H9 (cell line): Measurements from ENCODE around the gene IDI2. TPM values are rescaled to one million over a fixed set of nuclear protein-coding genes. Genes with fewer than 3 reads are reported as not detected.

ENCODE experiments used
- DNase-seq: peaks from one replicate; pipeline ENCODE4 v3.0.0-alpha.2; 2017
- H2AFZ ChIP-seq: one replicate; pipeline ENCODE4 v1.6.1; 2013; ENCODE audit warnings: mild to moderate bottlenecking, low read length, control low read depth, moderate library complexity
- H2AK5ac ChIP-seq: 2 replicates; pipeline ENCODE4 v1.6.1; 2013; ENCODE audit warnings: low read length, control low read depth, mixed read lengths; ENCODE audit not compliant: insufficient read length
- H2BK120ac ChIP-seq: one replicate; pipeline ENCODE4 v1.6.1; 2013; ENCODE audit warnings: low read depth, mild to moderate bottlenecking, low read length, control low read depth, inconsistent platforms; ENCODE audit not compliant: poor library complexity, severe bottlenecking
- H2BK12ac ChIP-seq: 2 replicates; pipeline ENCODE4 v1.6.1; 2013; ENCODE audit warnings: low read length, control low read depth, mixed read lengths, low read depth; ENCODE audit not compliant: insufficient read length
- H2BK15ac ChIP-seq: 2 replicates; pipeline ENCODE4 v1.6.1; 2013; ENCODE audit warnings: low read depth, low read length, control low read depth
- H2BK20ac ChIP-seq: one replicate; pipeline ENCODE4 v1.6.1; 2013; ENCODE audit warnings: low read depth, mild to moderate bottlenecking, low read length, control low read depth, inconsistent platforms; ENCODE audit not compliant: poor library complexity, severe bottlenecking
- H2BK5ac ChIP-seq: 2 replicates; pipeline ENCODE4 v1.6.1; 2013; ENCODE audit warnings: low read length, control low read depth, mixed read lengths; ENCODE audit not compliant: insufficient read length
- H3K14ac ChIP-seq: 2 replicates; pipeline ENCODE4 v1.6.1; 2013; ENCODE audit warnings: low read length, control low read depth; ENCODE audit not compliant: insufficient read depth
- H3K18ac ChIP-seq: 2 replicates; pipeline ENCODE4 v1.6.1; 2013; ENCODE audit warnings: low read depth, mild to moderate bottlenecking, mixed read lengths, low read length, control low read depth; ENCODE audit not compliant: insufficient read length
- H3K23ac ChIP-seq: 2 replicates; pipeline ENCODE4 v1.6.1; 2013; ENCODE audit warnings: low read length, control low read depth, mixed read lengths, low read depth; ENCODE audit not compliant: insufficient read length
- H3K23me2 ChIP-seq: 2 replicates; pipeline ENCODE4 v1.6.1; 2013; ENCODE audit warnings: low read depth, mild to moderate bottlenecking, mixed read lengths, low read length, control low read depth; ENCODE audit not compliant: insufficient read length, poor library complexity, severe bottlenecking
- H3K27ac ChIP-seq: 2 replicates; pipeline ENCODE4 v1.5.1; 2013; ENCODE audit warnings: low read length, control low read depth, mixed read lengths, low read depth; ENCODE audit not compliant: insufficient read length
- H3K27me3 ChIP-seq: 2 replicates; pipeline ENCODE4 v1.6.1; 2013; ENCODE audit warnings: low read length, control low read depth, inconsistent platforms; ENCODE audit not compliant: insufficient read depth
- H3K4ac ChIP-seq: 2 replicates; pipeline ENCODE4 v1.6.1; 2013; ENCODE audit warnings: low read depth, mild to moderate bottlenecking, control low read depth, inconsistent platforms, low read length, moderate library complexity
- H3K4me1 ChIP-seq: 2 replicates; pipeline ENCODE4 v1.6.1; 2013; ENCODE audit warnings: low read length, control low read depth, inconsistent platforms; ENCODE audit not compliant: insufficient read depth
- H3K4me2 ChIP-seq: 2 replicates; pipeline ENCODE4 v1.6.1; 2013; ENCODE audit warnings: low read length, control low read depth, mixed read lengths; ENCODE audit not compliant: insufficient read length, insufficient read depth
- H3K56ac ChIP-seq: 2 replicates; pipeline ENCODE4 v1.6.1; 2013; ENCODE audit warnings: low read depth, mild to moderate bottlenecking, mixed read lengths, low read length, control low read depth; ENCODE audit not compliant: insufficient read length
- H3K79me1 ChIP-seq: 2 replicates; pipeline ENCODE4 v1.6.1; 2013; ENCODE audit warnings: low read depth, mild to moderate bottlenecking, moderate library complexity, low read length, control low read depth, inconsistent platforms; ENCODE audit not compliant: insufficient read depth, poor library complexity, severe bottlenecking
- H3K79me2 ChIP-seq: 2 replicates; pipeline ENCODE4 v1.6.1; 2013; ENCODE audit warnings: low read length, control low read depth, inconsistent platforms; ENCODE audit not compliant: insufficient read depth
- H3K9ac ChIP-seq: 2 replicates; pipeline ENCODE4 v1.6.1; 2013; ENCODE audit warnings: low read length, control low read depth, mixed read lengths; ENCODE audit not compliant: insufficient read length; ENCODE audit errors: extremely low read depth
- H3K9me3 ChIP-seq: one replicate; pipeline ENCODE4 v1.6.1; 2013; ENCODE audit warnings: low read depth, low read length, inconsistent platforms; ENCODE audit not compliant: control insufficient read depth
- H3T11ph ChIP-seq: one replicate; pipeline ENCODE4 v1.6.1; 2013; ENCODE audit warnings: mild to moderate bottlenecking, low read length, control low read depth, inconsistent platforms
- H4K20me1 ChIP-seq: one replicate; pipeline ENCODE4 v1.6.1; 2013; ENCODE audit not compliant: control insufficient read depth, insufficient read length, insufficient read depth
- H4K5ac ChIP-seq: 2 replicates; pipeline ENCODE4 v1.6.1; 2013; ENCODE audit warnings: low read depth, mild to moderate bottlenecking, mixed read lengths, low read length, control low read depth; ENCODE audit not compliant: insufficient read length
- H4K8ac ChIP-seq: replicated peaks from 2 replicates; pipeline ENCODE4 v1.6.1; 2013; ENCODE audit warnings: low read length, control low read depth, mixed read lengths, low read depth; ENCODE audit not compliant: insufficient read length
- H4K91ac ChIP-seq: 2 replicates; pipeline ENCODE4 v1.6.1; 2013; ENCODE audit warnings: low read depth, mild to moderate bottlenecking, moderate library complexity, mixed read lengths, low read length, control low read depth; ENCODE audit not compliant: insufficient read length
- H3K27ac Mint-ChIP-seq, 3 experiments: 2 replicates in 2 of 3; 3 replicates in 1 of 3; pipeline ENCODE4 v1.8.0; 2020 to 2021; ENCODE audit warnings: mixed read lengths in 3 of 3, mild to moderate bottlenecking in 1 of 3, moderate library complexity in 1 of 3
- H3K27me3 Mint-ChIP-seq: 2 replicates; pipeline ENCODE4 v1.8.0; 2021; ENCODE audit warnings: low read depth, mild to moderate bottlenecking, moderate library complexity, mixed read lengths
- H3K36me3 Mint-ChIP-seq, 3 experiments: 2 replicates in 2 of 3; 3 replicates in 1 of 3; pipeline ENCODE4 v1.8.0; 2020 to 2021; ENCODE audit warnings: low read depth in 3 of 3, mixed read lengths in 3 of 3; ENCODE audit not compliant: insufficient read depth in 1 of 3
- H3K4me1 Mint-ChIP-seq, 2 experiments: 2 replicates each; pipeline ENCODE4 v1.8.0; 2020; ENCODE audit warnings: mixed read lengths in 2 of 2
- H3K4me3 Mint-ChIP-seq, 2 experiments: 2 replicates in 1 of 2; 3 replicates in 1 of 2; pipeline ENCODE4 v1.8.0; 2020 to 2021; ENCODE audit warnings: mild to moderate bottlenecking in 2 of 2, mixed read lengths in 2 of 2, moderate library complexity in 1 of 2
- H3K9me3 Mint-ChIP-seq, 2 experiments: 2 replicates in 1 of 2; 3 replicates in 1 of 2; pipeline ENCODE4 v1.8.0; 2020; ENCODE audit warnings: mild to moderate bottlenecking in 2 of 2, mixed read lengths in 2 of 2, moderate library complexity in 1 of 2
- WGBS: extraction: QIAGEN DNeasy Blood & Tissue Kit; methylation state at CpG from one replicate; pipeline ENCODE4 v1.1.7; 2013; ENCODE audit warnings: missing lambda C conversion rate, low lambda C conversion rate, mixed read lengths; ENCODE audit not compliant: insufficient read length; ENCODE audit errors: extremely low coverage; 5-methylcytosine and 5-hydroxymethylcytosine counted together
- total RNA-seq: library from RNA; stranded (reverse); gene quantifications from 2 replicates; pipeline ENCODE4 v1.2.1, GENCODE V29; 2021
- TF ChIP-seq, protein P1 (sequence below): fragments of 200-600 bp; sonication (generic); conservative IDR thresholded peaks from 3 replicates; pipeline ENCODE4 v1.8.0; 2021; ENCODE audit warnings: antibody characterized with exemption, mild to moderate bottlenecking

Gene IDI2
- total RNA-seq, 1 experiment from 2014 or later, result not detected

DNA sequence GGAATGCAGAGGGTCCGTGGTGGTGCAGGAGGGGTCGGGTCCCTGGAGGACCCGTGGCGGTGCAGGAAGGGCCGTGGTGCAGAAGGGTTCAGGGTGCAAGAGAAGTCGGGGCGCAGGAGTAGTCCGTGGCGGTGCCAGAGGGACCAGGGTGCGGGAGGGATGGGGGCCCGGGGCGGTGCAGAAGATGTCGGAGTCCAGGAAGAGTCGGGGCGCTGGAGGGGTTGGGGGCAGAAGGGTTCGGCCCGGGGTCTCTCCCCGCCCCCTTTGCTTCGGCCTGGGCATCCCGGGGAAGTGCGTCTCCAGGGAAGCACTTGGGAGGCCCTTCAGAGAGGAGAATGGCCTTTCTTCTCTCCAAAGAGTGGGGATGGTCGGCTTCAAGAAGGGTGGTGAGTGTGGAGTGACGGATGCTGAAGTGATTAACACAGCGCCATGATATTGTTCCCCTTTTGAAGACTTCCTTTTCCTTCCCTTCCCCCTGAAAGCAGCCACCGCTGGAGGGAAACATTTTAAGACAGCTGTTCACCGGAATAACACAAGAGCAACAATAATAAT lies 31.5 kb upstream of the IDI2 start:
- Histone ChIP-seq H4K8ac (no peak overlapping the region), H3K79me2 (peaks cover 22% of the 10 kb centered on the region; the same call in 1 of the 2 replicates)
- no peak for DNase-seq

More for the DNA sequence above, 31.5 kb upstream of the IDI2 start:
- no peak overlapping the region for H3K27ac ChIP-seq
- peaks cover 10% of the 10 kb centered on the region for H3K79me1 ChIP-seq
- no peak overlapping the region for H4K91ac ChIP-seq
- H3K36me3 Mint-ChIP-seq, result peaks cover 9 to 29% (median 24%) of the 10 kb centered on the region in 3 experiments
- H4K20me1 ChIP-seq, result no peaks in the 10 kb centered on the region
- H3K9me3 ChIP-seq, result no peaks in the 10 kb centered on the region
- 0 out of 2 replicates have a peak overlapping the region, but pooled peaks have one; percentile 20 for H3K14ac ChIP-seq
- H2BK12ac ChIP-seq, result no peak overlapping the region
- H2BK15ac ChIP-seq, result no peak overlapping the region; the same call in 1 of the 2 replicates
- no peaks in the 10 kb centered on the region for H3K23me2 ChIP-seq
- no peaks in the 10 kb centered on the region; a peak in 1 of 5 replicates for H3K9me3 Mint-ChIP-seq
- H3K23ac ChIP-seq, result no peak overlapping the region
- H3K4me1 ChIP-seq, result no peaks in the 10 kb centered on the region
- WGBS, result no CpG with 5 or more reads among the region's 26 CpGs
- H2AK5ac ChIP-seq, result no peak overlapping the region
- H3K27me3 ChIP-seq, result no peaks in the 10 kb centered on the region
- H3K4ac ChIP-seq, result no peak overlapping the region
- peaks cover 22 to 23% of the 10 kb centered on the region in 2 experiments for H3K4me1 Mint-ChIP-seq
- no peak overlapping the region for H3T11ph ChIP-seq
- peak overlapping the region; percentile 97 to 99 for H3K4me3 Mint-ChIP-seq
- peak overlapping the region; percentile 65 to 96 (median 70); a peak in 6 of 7 replicates for H3K27ac Mint-ChIP-seq
- H2BK5ac ChIP-seq, result no peak overlapping the region
- no peak overlapping the region for H2BK20ac ChIP-seq
- TF ChIP-seq, protein P1, sequence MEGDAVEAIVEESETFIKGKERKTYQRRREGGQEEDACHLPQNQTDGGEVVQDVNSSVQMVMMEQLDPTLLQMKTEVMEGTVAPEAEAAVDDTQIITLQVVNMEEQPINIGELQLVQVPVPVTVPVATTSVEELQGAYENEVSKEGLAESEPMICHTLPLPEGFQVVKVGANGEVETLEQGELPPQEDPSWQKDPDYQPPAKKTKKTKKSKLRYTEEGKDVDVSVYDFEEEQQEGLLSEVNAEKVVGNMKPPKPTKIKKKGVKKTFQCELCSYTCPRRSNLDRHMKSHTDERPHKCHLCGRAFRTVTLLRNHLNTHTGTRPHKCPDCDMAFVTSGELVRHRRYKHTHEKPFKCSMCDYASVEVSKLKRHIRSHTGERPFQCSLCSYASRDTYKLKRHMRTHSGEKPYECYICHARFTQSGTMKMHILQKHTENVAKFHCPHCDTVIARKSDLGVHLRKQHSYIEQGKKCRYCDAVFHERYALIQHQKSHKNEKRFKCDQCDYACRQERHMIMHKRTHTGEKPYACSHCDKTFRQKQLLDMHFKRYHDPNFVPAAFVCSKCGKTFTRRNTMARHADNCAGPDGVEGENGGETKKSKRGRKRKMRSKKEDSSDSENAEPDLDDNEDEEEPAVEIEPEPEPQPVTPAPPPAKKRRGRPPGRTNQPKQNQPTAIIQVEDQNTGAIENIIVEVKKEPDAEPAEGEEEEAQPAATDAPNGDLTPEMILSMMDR, result no peak
- no peaks in the 10 kb centered on the region for H3K27me3 Mint-ChIP-seq
- no peak overlapping the region for H2BK120ac ChIP-seq
- no peak overlapping the region for H3K18ac ChIP-seq
- no peak overlapping the region for H4K5ac ChIP-seq
- H3K56ac ChIP-seq, result no peak overlapping the region
- no peak overlapping the region for H2AFZ ChIP-seq
- peak overlapping the region; percentile 84 for H3K4me2 ChIP-seq
- peak overlapping the region; percentile 81 for H3K9ac ChIP-seq
